GM12875 (cell line): ENCODE data around the gene CFAP46.
"Not testable (repeated sequence)": the region's sequence is repeated elsewhere in the genome, so short reads cannot be mapped to it uniquely, and the experiment has no call there.

ENCODE experiments used
- H3K4me3 ChIP-seq: one replicate; pipeline ENCODE4 v1.5.1; 2011; ENCODE audit warnings: low read depth, low read length, control low read depth
- CTCF ChIP-seq: IDR thresholded peaks from 2 replicates; pipeline ENCODE4 v1.5.1; 2011; ENCODE audit warnings: low read depth, mild to moderate bottlenecking, control low read depth, inconsistent platforms, low read length, moderate library complexity, borderline replicate concordance; ENCODE audit not compliant: insufficient read depth

The CFAP46 gene

GRCh38 chr10:132960631-132961419 lies 18.5 kb upstream of the CFAP46 start:
- no peak for TF ChIP-seq CTCF
- no peak overlapping the region for H3K4me3 ChIP-seq

- no peak for TF ChIP-seq CTCF
These were observed 17.7 kb upstream of the CFAP46 start for GRCh38 chr10:132960071-132960472.

GRCh38 chr10:132959559-132959961 lies 17.2 kb upstream of the CFAP46 start:
- no peak overlapping the region for H3K4me3 ChIP-seq
- no peak for TF ChIP-seq CTCF

More at GRCh38 chr10:132960071-132960472, 17.7 kb upstream of the CFAP46 start:
- no peak overlapping the region for H3K4me3 ChIP-seq

- no peak for TF ChIP-seq CTCF
These were observed 16.7 kb upstream of the CFAP46 start for GRCh38 chr10:132958883-132959558.

GRCh38 chr10:132957981-132958882 lies 15.9 kb upstream of the CFAP46 start:
- no peak for TF ChIP-seq CTCF

More at GRCh38 chr10:132958883-132959558, 16.7 kb upstream of the CFAP46 start:
- H3K4me3 ChIP-seq: no peak overlapping the region

GRCh38 chr10:132957131-132957530 lies 14.8 kb upstream of the CFAP46 start:
- no peak overlapping the region for H3K4me3 ChIP-seq
- TF ChIP-seq CTCF: no peak

More at GRCh38 chr10:132957981-132958882, 15.9 kb upstream of the CFAP46 start:
- H3K4me3 ChIP-seq: no peak overlapping the region

GRCh38 chr10:132956259-132956658 lies 13.9 kb upstream of the CFAP46 start:
- not testable (repeated sequence) for H3K4me3 ChIP-seq
